Vagina (tissue), 2 donors: ENCODE results near the gene PDE1C.

Experiments
- POLR2A ChIP-seq, 2 donors: fragments of 450-650 bp; IDR thresholded peaks; one replicate each; pipeline ENCODE4 v1.6.1; 2017; ENCODE audit warnings: antibody characterized with exemption in 2 of 2, mild to moderate bottlenecking in 2 of 2, moderate library complexity in 2 of 2
- TF ChIP-seq, protein P1 (sequence below), 3 experiments: fragments of 450-650 bp in 2 of 3; fragments of 200-600 bp in 1 of 3; sonication (generic) in 1 of 3; IDR thresholded peaks; one replicate each; pipeline ENCODE4 v1.5.1; 2017 to 2019; ENCODE audit warnings: antibody characterized with exemption in 3 of 3, mild to moderate bottlenecking in 2 of 3, moderate library complexity in 2 of 3

DNA sequence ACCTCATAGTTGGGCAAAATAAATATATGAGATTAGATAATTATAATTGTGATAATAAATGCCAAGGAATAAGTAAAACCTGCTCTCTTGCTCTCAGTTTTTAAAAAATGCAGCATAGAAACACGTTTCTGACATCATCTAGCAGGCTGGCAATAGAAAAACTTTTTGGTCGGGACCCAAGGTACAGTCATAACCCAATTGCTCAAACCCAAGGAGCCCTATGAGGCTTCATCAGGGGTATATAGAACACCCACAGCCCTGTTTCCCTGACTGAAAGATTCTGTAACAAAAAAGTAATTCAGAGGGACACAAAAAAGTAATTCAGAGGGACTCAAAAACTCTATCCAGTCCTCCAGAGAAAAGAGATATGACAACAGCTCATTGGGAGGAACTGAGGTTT lies 3.8 kb downstream of the PDE1C start:
- TF ChIP-seq POLR2A (IDR thresholded peaks at IDR 0.05): no peak
- TF ChIP-seq, protein P1, sequence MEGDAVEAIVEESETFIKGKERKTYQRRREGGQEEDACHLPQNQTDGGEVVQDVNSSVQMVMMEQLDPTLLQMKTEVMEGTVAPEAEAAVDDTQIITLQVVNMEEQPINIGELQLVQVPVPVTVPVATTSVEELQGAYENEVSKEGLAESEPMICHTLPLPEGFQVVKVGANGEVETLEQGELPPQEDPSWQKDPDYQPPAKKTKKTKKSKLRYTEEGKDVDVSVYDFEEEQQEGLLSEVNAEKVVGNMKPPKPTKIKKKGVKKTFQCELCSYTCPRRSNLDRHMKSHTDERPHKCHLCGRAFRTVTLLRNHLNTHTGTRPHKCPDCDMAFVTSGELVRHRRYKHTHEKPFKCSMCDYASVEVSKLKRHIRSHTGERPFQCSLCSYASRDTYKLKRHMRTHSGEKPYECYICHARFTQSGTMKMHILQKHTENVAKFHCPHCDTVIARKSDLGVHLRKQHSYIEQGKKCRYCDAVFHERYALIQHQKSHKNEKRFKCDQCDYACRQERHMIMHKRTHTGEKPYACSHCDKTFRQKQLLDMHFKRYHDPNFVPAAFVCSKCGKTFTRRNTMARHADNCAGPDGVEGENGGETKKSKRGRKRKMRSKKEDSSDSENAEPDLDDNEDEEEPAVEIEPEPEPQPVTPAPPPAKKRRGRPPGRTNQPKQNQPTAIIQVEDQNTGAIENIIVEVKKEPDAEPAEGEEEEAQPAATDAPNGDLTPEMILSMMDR (IDR thresholded peaks at IDR 0.05): no peak
